ENCODE results near the gene CDC42BPG. TPM values are rescaled to one million over a fixed set of nuclear protein-coding genes. Genes with fewer than 3 reads are reported as not detected.
A peak's percentile ranks its signal among the peaks of the same experiment; 100 is the strongest.

CDC42BPG gene
- total and polyA plus RNA-seq, 2 donors (not counting 1 experiment from before 2014, with no cell fraction given): 0.03 to 0.33 TPM

- Histone ChIP-seq H4K20me1 (ENCODE audit: control insufficient read depth, extremely low read depth, insufficient read depth, low read length) (no peaks in the 10 kb centered on the region), H3K4me3 (replicated peaks in 1 of 4; ENCODE audit: control extremely low read depth in 1 of 4, insufficient read depth in 1 of 4, low read depth in 3 of 4, low read length in 4 of 4) (peak overlapping the region; percentile 75 to 99 (median 84)), H3K36me3 (ENCODE audit: control insufficient read depth, insufficient read depth, low read length) (peaks cover 18% of the 10 kb centered on the region), H3K27ac (ENCODE audit: insufficient read depth, low read length) (peak overlapping the region; percentile 73), H3K79me2 (ENCODE audit: control insufficient read depth, insufficient read depth, low read length) (peaks cover 52% of the 10 kb centered on the region), H3K4me1 (ENCODE audit: control insufficient read depth, extremely low read depth, insufficient read depth, low read length) (peaks cover 8% of the 10 kb centered on the region), H3K4me2 (ENCODE audit: extremely low read depth, insufficient read depth, low read length) (peak overlapping the region; percentile 88), H3K9me3 (ENCODE audit: control insufficient read depth, insufficient read depth, low read depth, low read length) (no peaks in the 10 kb centered on the region), H3K9ac (ENCODE audit: insufficient read depth, low read length) (peak overlapping the region; percentile 90), H3K27me3 (ENCODE audit: control insufficient read depth, insufficient read depth, low read length) (no peaks in the 10 kb centered on the region), H2AFZ (ENCODE audit: low read length) (no peak overlapping the region)
- DNase-seq (ENCODE audit: low read depth in 2 of 2): no peak
- TF ChIP-seq CTCF (conservative IDR thresholded peaks at IDR 0.05 in 1 of 2, IDR thresholded peaks at IDR 0.05 in 1 of 2; ENCODE audit: low read depth in 1 of 2, low read length in 2 of 2) (no peak), EZH2 (IDR thresholded peaks at IDR 0.05; ENCODE audit: low read length, missing control alignments) (no peak)
Observed at GRCh38 chr11:64877390-64878222, 33.2 kb upstream of the CDC42BPG start.

GRCh38 chr11:64876835-64877341, 32.4 kb upstream of the CDC42BPG start:
- Histone ChIP-seq H3K4me3 (replicated peaks in 1 of 4; ENCODE audit: control extremely low read depth in 1 of 4, insufficient read depth in 1 of 4, low read depth in 3 of 4, low read length in 4 of 4) (peak overlapping the region; percentile 75 to 99 (median 84)), H3K9me3 (ENCODE audit: control insufficient read depth, insufficient read depth, low read depth, low read length) (no peaks in the 10 kb centered on the region), H2AFZ (ENCODE audit: low read length) (no peak overlapping the region), H3K4me2 (ENCODE audit: extremely low read depth, insufficient read depth, low read length) (peak overlapping the region; percentile 88), H4K20me1 (ENCODE audit: control insufficient read depth, extremely low read depth, insufficient read depth, low read length) (no peaks in the 10 kb centered on the region), H3K36me3 (ENCODE audit: control insufficient read depth, insufficient read depth, low read length) (peaks cover 20% of the 10 kb centered on the region), H3K4me1 (ENCODE audit: control insufficient read depth, extremely low read depth, insufficient read depth, low read length) (peaks cover 9% of the 10 kb centered on the region), H3K79me2 (ENCODE audit: control insufficient read depth, insufficient read depth, low read length) (peaks cover 58% of the 10 kb centered on the region), H3K9ac (ENCODE audit: insufficient read depth, low read length) (peak overlapping the region; percentile 90), H3K27ac (ENCODE audit: insufficient read depth, low read length) (peak overlapping the region; percentile 73), H3K27me3 (ENCODE audit: control insufficient read depth, insufficient read depth, low read length) (no peaks in the 10 kb centered on the region)
- TF ChIP-seq CTCF (conservative IDR thresholded peaks at IDR 0.05 in 1 of 2, IDR thresholded peaks at IDR 0.05 in 1 of 2; ENCODE audit: low read depth in 1 of 2, low read length in 2 of 2) (no peak), EZH2 (IDR thresholded peaks at IDR 0.05; ENCODE audit: low read length, missing control alignments) (no peak)
- DNase-seq (ENCODE audit: low read depth in 2 of 2): peak in 1 of 2 donors; percentile 63

- no peaks in the 10 kb centered on the region for H4K20me1 ChIP-seq (ENCODE audit: control insufficient read depth, extremely low read depth, insufficient read depth, low read length)
- peak overlapping the region; percentile 73 for H3K27ac ChIP-seq (ENCODE audit: insufficient read depth, low read length)
- H3K4me2 ChIP-seq (ENCODE audit: extremely low read depth, insufficient read depth, low read length): peak overlapping the region; percentile 88
- H2AFZ ChIP-seq (ENCODE audit: low read length): no peak overlapping the region
- TF ChIP-seq CTCF (conservative IDR thresholded peaks at IDR 0.05 in 1 of 2, IDR thresholded peaks at IDR 0.05 in 1 of 2; ENCODE audit: low read depth in 1 of 2, low read length in 2 of 2) (no peak), EZH2 (IDR thresholded peaks at IDR 0.05; ENCODE audit: low read length, missing control alignments) (no peak)
- peaks cover 14% of the 10 kb centered on the region for H3K4me1 ChIP-seq (ENCODE audit: control insufficient read depth, extremely low read depth, insufficient read depth, low read length)
- H3K4me3 ChIP-seq (replicated peaks in 1 of 4; ENCODE audit: control extremely low read depth in 1 of 4, insufficient read depth in 1 of 4, low read depth in 3 of 4, low read length in 4 of 4): peak overlapping the region; percentile 75 to 99 (median 84)
- H3K9me3 ChIP-seq (ENCODE audit: control insufficient read depth, insufficient read depth, low read depth, low read length): no peaks in the 10 kb centered on the region
- H3K79me2 ChIP-seq (ENCODE audit: control insufficient read depth, insufficient read depth, low read length): peaks cover 64% of the 10 kb centered on the region
- peak overlapping the region; percentile 90 for H3K9ac ChIP-seq (ENCODE audit: insufficient read depth, low read length)
- H3K27me3 ChIP-seq (ENCODE audit: control insufficient read depth, insufficient read depth, low read length): no peaks in the 10 kb centered on the region
- H3K36me3 ChIP-seq (ENCODE audit: control insufficient read depth, insufficient read depth, low read length): peaks cover 25% of the 10 kb centered on the region
- no peak for DNase-seq (ENCODE audit: low read depth in 2 of 2)
Observed at GRCh38 chr11:64876229-64876750, 31.8 kb upstream of the CDC42BPG start.
